ENCODE measurements around the gene ABHD18. TPM values are rescaled to one million over a fixed set of nuclear protein-coding genes. Genes with fewer than 3 reads are reported as not detected.
"Not testable (repeated sequence)": the region's sequence is repeated elsewhere in the genome, so short reads cannot be mapped to it uniquely, and the experiment has no call there.

The ABHD18 gene
- total RNA-seq, 2 donors from 2014 or later: 17.1 to 18.5 TPM

- TF ChIP-seq CTCF (conservative IDR thresholded peaks at IDR 0.05): peak; percentile 69
- not testable (repeated sequence) for H3K27ac Mint-ChIP-seq; H3K4me3 Mint-ChIP-seq; H3K9ac ChIP-seq (ENCODE audit: extremely low read depth, low read length, poor library complexity, severe bottlenecking); H3K4me1 ChIP-seq (ENCODE audit: control insufficient read depth, insufficient read depth, low read length); H3K27me3 ChIP-seq (ENCODE audit: control insufficient read depth, insufficient read depth, low read length, poor library complexity, severe bottlenecking); H3K9me3 ChIP-seq (ENCODE audit: control insufficient read depth, low read length); H3K27me3 Mint-ChIP-seq (ENCODE audit: insufficient read depth); H3K9me3 Mint-ChIP-seq; H3K4me3 ChIP-seq (ENCODE audit: low read length); H3K36me3 Mint-ChIP-seq (ENCODE audit: low read depth); H3K27ac ChIP-seq (ENCODE audit: low read depth, low read length); H3K36me3 ChIP-seq (ENCODE audit: control insufficient read depth, insufficient read depth, low read length)
- peak; percentile 65 for DNase-seq
- peaks cover 14% of the 10 kb centered on the region for H3K4me1 Mint-ChIP-seq
- 87 to 88% methylated on average over 6 to 10 of the region's 10 CpGs for WGBS, 2 experiments (ENCODE audit: insufficient coverage in 1 of 2, insufficient read length in 1 of 2)
Measured at GRCh38 chr4:128051229-128051628, 86.0 kb downstream of the ABHD18 start.

- not testable (repeated sequence) for H3K36me3 Mint-ChIP-seq (ENCODE audit: low read depth); H3K9me3 ChIP-seq (ENCODE audit: control insufficient read depth, low read length); H3K36me3 ChIP-seq (ENCODE audit: control insufficient read depth, insufficient read depth, low read length); H3K4me1 ChIP-seq (ENCODE audit: control insufficient read depth, insufficient read depth, low read length); H3K27me3 ChIP-seq (ENCODE audit: control insufficient read depth, insufficient read depth, low read length, poor library complexity, severe bottlenecking); H3K4me3 Mint-ChIP-seq; H3K27ac ChIP-seq (ENCODE audit: low read depth, low read length); H3K9me3 Mint-ChIP-seq; H3K9ac ChIP-seq (ENCODE audit: extremely low read depth, low read length, poor library complexity, severe bottlenecking); H3K4me3 ChIP-seq (ENCODE audit: low read length); H3K27me3 Mint-ChIP-seq (ENCODE audit: insufficient read depth)
- Mint-ChIP-seq H3K4me1 (peaks cover 14% of the 10 kb centered on the region), H3K27ac (peak overlapping the region; percentile 92)
- peak; percentile 85 for DNase-seq
- 70 to 75% methylated on average over 3 to 9 of the region's 9 CpGs for WGBS, 2 experiments (ENCODE audit: insufficient coverage in 1 of 2, insufficient read length in 1 of 2)
Measured at GRCh38 chr4:128054907-128055306, 89.7 kb downstream of the ABHD18 start.

- not testable (repeated sequence) for H3K27me3 Mint-ChIP-seq (ENCODE audit: insufficient read depth); H3K36me3 Mint-ChIP-seq (ENCODE audit: low read depth); H3K36me3 ChIP-seq (ENCODE audit: control insufficient read depth, insufficient read depth, low read length); H3K4me1 ChIP-seq (ENCODE audit: control insufficient read depth, insufficient read depth, low read length); H3K27ac ChIP-seq (ENCODE audit: low read depth, low read length); H3K27me3 ChIP-seq (ENCODE audit: control insufficient read depth, insufficient read depth, low read length, poor library complexity, severe bottlenecking); H3K9me3 ChIP-seq (ENCODE audit: control insufficient read depth, low read length); H3K9me3 Mint-ChIP-seq; H3K4me3 ChIP-seq (ENCODE audit: low read length)
- peak overlapping the region; percentile 92 for H3K27ac Mint-ChIP-seq
- peak; percentile 82 for DNase-seq
- peaks cover 14% of the 10 kb centered on the region for H3K4me1 Mint-ChIP-seq
- H3K4me3 Mint-ChIP-seq: peak overlapping the region; percentile 32
- peak overlapping the region; percentile 13 for H3K9ac ChIP-seq (ENCODE audit: extremely low read depth, low read length, poor library complexity, severe bottlenecking)
- 22 to 56% methylated on average over 6 to 9 of the region's 10 CpGs for WGBS, 2 experiments (ENCODE audit: insufficient coverage in 1 of 2, insufficient read length in 1 of 2)
Measured at GRCh38 chr4:128055441-128056206, 90.4 kb downstream of the ABHD18 start.

- Histone ChIP-seq H3K4me1 (ENCODE audit: control insufficient read depth, insufficient read depth, low read length) (no peaks in the 10 kb centered on the region), H3K27me3 (ENCODE audit: control insufficient read depth, insufficient read depth, low read length, poor library complexity, severe bottlenecking) (no peaks in the 10 kb centered on the region), H3K4me3 (ENCODE audit: low read length) (no peak overlapping the region), H3K9me3 (ENCODE audit: control insufficient read depth, low read length) (no peaks in the 10 kb centered on the region), H3K9ac (ENCODE audit: extremely low read depth, low read length, poor library complexity, severe bottlenecking) (no peak overlapping the region), H3K27ac (ENCODE audit: low read depth, low read length) (no peak overlapping the region), H3K36me3 (ENCODE audit: control insufficient read depth, insufficient read depth, low read length) (no peaks in the 10 kb centered on the region)
- Mint-ChIP-seq H3K4me3 (no peak overlapping the region), H3K27ac (no peak overlapping the region), H3K4me1 (peaks cover 14% of the 10 kb centered on the region), H3K36me3 (ENCODE audit: low read depth) (no peaks in the 10 kb centered on the region), H3K9me3 (no peaks in the 10 kb centered on the region), H3K27me3 (ENCODE audit: insufficient read depth) (no peaks in the 10 kb centered on the region)
- DNase-seq: no peak
- no peak for TF ChIP-seq CTCF (conservative IDR thresholded peaks at IDR 0.05)
Measured at GRCh38 chr4:128056396-128056795, 91.2 kb downstream of the ABHD18 start.
